ENCODE results near the gene DNAH1. TPM values are rescaled to one million over a fixed set of nuclear protein-coding genes. Genes with fewer than 3 reads are reported as not detected.

The DNAH1 gene
- total and polyA plus RNA-seq, 2 of the 13 experiments (the other 11 are each of a cell fraction or from before 2014, with no cell fraction given) = 0.64 to 3.5 TPM

GRCh38 chr3:52429779-52430415, 113.8 kb downstream of the DNAH1 start (continued):
- TF ChIP-seq BRCA1 (CRISPR knock-in tag; IDR thresholded peaks at IDR 0.05) (peak; percentile 53; the same call in 1 of the 2 replicates), ZSCAN20 (CRISPR knock-in tag; IDR thresholded peaks at IDR 0.05; ENCODE audit: borderline replicate concordance) (no peak), ZNF550 (CRISPR knock-in tag; IDR thresholded peaks at IDR 0.05; ENCODE audit: borderline replicate concordance) (no peak), RAD51 (IDR thresholded peaks at IDR 0.05; ENCODE audit: borderline replicate concordance) (no peak), SRY (CRISPR knock-in tag; IDR thresholded peaks at IDR 0.05) (no peak), PAX8 (CRISPR knock-in tag; IDR thresholded peaks at IDR 0.05; ENCODE audit: borderline replicate concordance) (no peak), FOXP4 (CRISPR knock-in tag; IDR thresholded peaks at IDR 0.05) (peak; percentile 92), HINFP (CRISPR knock-in tag; IDR thresholded peaks at IDR 0.05; ENCODE audit: low read depth) (peak; percentile 67; the same call in 1 of the 2 replicates), THAP11 (CRISPR knock-in tag; IDR thresholded peaks at IDR 0.05) (peak; percentile 52; the same call in 1 of the 2 replicates), ZNF883 (CRISPR knock-in tag; IDR thresholded peaks at IDR 0.05; ENCODE audit: not compliant biosample characterization) (no peak), ZNF367 (CRISPR knock-in tag; IDR thresholded peaks at IDR 0.05; ENCODE audit: borderline replicate concordance) (no peak), ZNF710 (CRISPR knock-in tag; IDR thresholded peaks at IDR 0.05; ENCODE audit: borderline replicate concordance) (peak; percentile 90), YEATS2 (CRISPR knock-in tag; IDR thresholded peaks at IDR 0.05; ENCODE audit: borderline replicate concordance) (peak; percentile 22; the same call in 1 of the 2 replicates), TOPORS (CRISPR knock-in tag; IDR thresholded peaks at IDR 0.05) (no peak), MAFG (CRISPR knock-in tag; IDR thresholded peaks at IDR 0.05) (no peak), HDAC2 (CRISPR knock-in tag; IDR thresholded peaks at IDR 0.05) (peak; percentile 83)
- TF ChIP-seq, protein P1, sequence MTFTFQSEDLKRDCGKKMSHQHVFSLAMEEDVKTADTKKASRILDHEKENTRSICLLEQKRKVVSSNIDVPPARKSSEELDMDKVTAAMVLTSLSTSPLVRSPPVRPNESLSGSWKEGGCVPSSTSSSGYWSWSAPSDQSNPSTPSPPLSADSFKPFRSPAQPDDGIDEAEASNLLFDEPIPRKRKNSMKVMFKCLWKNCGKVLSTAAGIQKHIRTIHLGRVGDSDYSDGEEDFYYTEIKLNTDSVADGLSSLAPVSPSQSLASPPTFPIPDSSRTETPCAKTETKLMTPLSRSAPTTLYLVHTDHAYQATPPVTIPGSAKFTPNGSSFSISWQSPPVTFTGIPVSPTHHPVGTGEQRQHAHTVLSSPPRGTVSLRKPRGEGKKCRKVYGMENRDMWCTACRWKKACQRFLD (CRISPR knock-in tag; IDR thresholded peaks at IDR 0.05; ENCODE audit: borderline replicate concordance) = no peak
- TF ChIP-seq, protein P2, sequence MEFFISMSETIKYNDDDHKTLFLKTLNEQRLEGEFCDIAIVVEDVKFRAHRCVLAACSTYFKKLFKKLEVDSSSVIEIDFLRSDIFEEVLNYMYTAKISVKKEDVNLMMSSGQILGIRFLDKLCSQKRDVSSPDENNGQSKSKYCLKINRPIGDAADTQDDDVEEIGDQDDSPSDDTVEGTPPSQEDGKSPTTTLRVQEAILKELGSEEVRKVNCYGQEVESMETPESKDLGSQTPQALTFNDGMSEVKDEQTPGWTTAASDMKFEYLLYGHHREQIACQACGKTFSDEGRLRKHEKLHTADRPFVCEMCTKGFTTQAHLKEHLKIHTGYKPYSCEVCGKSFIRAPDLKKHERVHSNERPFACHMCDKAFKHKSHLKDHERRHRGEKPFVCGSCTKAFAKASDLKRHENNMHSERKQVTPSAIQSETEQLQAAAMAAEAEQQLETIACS (CRISPR knock-in tag; IDR thresholded peaks at IDR 0.05) = no peak
- TF ChIP-seq, protein P3, sequence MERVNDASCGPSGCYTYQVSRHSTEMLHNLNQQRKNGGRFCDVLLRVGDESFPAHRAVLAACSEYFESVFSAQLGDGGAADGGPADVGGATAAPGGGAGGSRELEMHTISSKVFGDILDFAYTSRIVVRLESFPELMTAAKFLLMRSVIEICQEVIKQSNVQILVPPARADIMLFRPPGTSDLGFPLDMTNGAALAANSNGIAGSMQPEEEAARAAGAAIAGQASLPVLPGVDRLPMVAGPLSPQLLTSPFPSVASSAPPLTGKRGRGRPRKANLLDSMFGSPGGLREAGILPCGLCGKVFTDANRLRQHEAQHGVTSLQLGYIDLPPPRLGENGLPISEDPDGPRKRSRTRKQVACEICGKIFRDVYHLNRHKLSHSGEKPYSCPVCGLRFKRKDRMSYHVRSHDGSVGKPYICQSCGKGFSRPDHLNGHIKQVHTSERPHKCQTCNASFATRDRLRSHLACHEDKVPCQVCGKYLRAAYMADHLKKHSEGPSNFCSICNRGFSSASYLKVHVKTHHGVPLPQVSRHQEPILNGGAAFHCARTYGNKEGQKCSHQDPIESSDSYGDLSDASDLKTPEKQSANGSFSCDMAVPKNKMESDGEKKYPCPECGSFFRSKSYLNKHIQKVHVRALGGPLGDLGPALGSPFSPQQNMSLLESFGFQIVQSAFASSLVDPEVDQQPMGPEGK (CRISPR knock-in tag; IDR thresholded peaks at IDR 0.05) = peak; percentile 93
